Esophagus muscularis mucosa (tissue), 3 donors: ENCODE data around the gene KIAA1958.

ENCODE experiments used
- EP300 ChIP-seq: sonication (generic); formaldehyde crosslinking; IDR thresholded peaks from one replicate; pipeline ENCODE4 v1.6.1; 2017; ENCODE audit warnings: antibody characterized with exemption
- TF ChIP-seq, protein P1 (sequence below), 3 experiments: fragments of 200-600 bp in 2 of 3; fragments of 450-650 bp in 1 of 3; sonication (generic) in 2 of 3; IDR thresholded peaks; one replicate each; pipeline ENCODE4 v1.5.1; 2017 to 2019; ENCODE audit warnings: antibody characterized with exemption in 3 of 3, mild to moderate bottlenecking in 2 of 3, moderate library complexity in 1 of 3

DNA sequence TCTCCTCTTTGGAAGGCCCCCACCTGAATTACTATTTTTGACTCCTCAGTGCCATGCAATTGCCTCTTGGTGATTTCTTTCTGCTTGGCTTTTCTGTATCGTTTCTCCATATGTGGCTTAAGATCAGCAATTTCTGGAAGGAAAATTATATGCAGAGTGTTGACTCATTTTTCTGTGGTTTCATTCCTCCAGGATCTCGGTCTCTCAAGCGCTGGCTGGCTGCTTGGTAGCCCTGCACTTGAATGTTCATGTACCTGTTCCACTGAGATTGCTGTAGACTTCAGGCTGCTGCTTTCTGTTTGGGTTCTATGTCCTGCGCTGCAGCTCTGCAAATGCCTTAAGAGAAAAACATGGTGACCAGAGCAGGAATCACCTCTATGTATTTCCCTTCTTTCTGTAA, 153.7 kb downstream of the KIAA1958 start:
- no peak for TF ChIP-seq EP300
- TF ChIP-seq, protein P1, sequence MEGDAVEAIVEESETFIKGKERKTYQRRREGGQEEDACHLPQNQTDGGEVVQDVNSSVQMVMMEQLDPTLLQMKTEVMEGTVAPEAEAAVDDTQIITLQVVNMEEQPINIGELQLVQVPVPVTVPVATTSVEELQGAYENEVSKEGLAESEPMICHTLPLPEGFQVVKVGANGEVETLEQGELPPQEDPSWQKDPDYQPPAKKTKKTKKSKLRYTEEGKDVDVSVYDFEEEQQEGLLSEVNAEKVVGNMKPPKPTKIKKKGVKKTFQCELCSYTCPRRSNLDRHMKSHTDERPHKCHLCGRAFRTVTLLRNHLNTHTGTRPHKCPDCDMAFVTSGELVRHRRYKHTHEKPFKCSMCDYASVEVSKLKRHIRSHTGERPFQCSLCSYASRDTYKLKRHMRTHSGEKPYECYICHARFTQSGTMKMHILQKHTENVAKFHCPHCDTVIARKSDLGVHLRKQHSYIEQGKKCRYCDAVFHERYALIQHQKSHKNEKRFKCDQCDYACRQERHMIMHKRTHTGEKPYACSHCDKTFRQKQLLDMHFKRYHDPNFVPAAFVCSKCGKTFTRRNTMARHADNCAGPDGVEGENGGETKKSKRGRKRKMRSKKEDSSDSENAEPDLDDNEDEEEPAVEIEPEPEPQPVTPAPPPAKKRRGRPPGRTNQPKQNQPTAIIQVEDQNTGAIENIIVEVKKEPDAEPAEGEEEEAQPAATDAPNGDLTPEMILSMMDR (IDR thresholded peaks at IDR 0.05) = no peak
